ENCODE data around the gene LUC7L3. TPM values are rescaled to one million over a fixed set of nuclear protein-coding genes. Genes with fewer than 3 reads are reported as not detected.

LUC7L3 gene
- total RNA-seq, 1 experiment from 2014 or later: 136 TPM

GRCh38 chr17:50719924-50720794 is 756 bp downstream of the LUC7L3 start:
- Histone ChIP-seq H3K27me3 (ENCODE audit: control insufficient read depth, insufficient read depth, low read length) (no peaks in the 10 kb centered on the region), H3K27ac (ENCODE audit: low read length) (peak overlapping the region; percentile 85), H3K36me3 (ENCODE audit: control insufficient read depth, insufficient read depth, low read length) (peaks cover 15% of the 10 kb centered on the region; the same call in 1 of the 2 replicates), H3K4me1 (ENCODE audit: control insufficient read depth, insufficient read depth, low read length) (peaks cover 25% of the 10 kb centered on the region), H3K9me3 (ENCODE audit: control insufficient read depth, insufficient read depth, low read depth, low read length) (no peaks in the 10 kb centered on the region), H3K4me3 (ENCODE audit: low read depth in 2 of 2, low read length in 2 of 2) (peak overlapping the region; percentile 90 to 98)
- CTCF ChIA-PET: interaction anchor here (1.0 kb wide), 1 partner anchor 13 kb away, joined by 3 read pairs; no protein-coding TSS in a partner anchor
- in situ Hi-C loops (cut with HindIII; ENCODE audit: low pct_unique_long_range_greater_than_20kb, low sequenced_read_pairs) (no loop called here), intact Hi-C loops (cut with micrococcal nuclease; ENCODE audit: unreplicated experiment) (no loop called here)
- POLR2A ChIA-PET: interaction anchor here (0.6 kb wide), 1 partner anchor 146 kb away, joined by 6 read pairs; the partner anchor contains the start of gene TOB1
- BruUV-seq (replicated peaks): TSS peak; percentile 81
- TF ChIP-seq SIN3A (IDR thresholded peaks at IDR 0.05; ENCODE audit: borderline replicate concordance, insufficient read depth, low read depth, low read length) (0 out of 2 replicates have a peak, but pooled peaks have one; percentile 23), TCF7L2 (IDR thresholded peaks at IDR 0.05; ENCODE audit: low read depth, low read length) (no peak)
- TF ChIP-seq, protein P1, sequence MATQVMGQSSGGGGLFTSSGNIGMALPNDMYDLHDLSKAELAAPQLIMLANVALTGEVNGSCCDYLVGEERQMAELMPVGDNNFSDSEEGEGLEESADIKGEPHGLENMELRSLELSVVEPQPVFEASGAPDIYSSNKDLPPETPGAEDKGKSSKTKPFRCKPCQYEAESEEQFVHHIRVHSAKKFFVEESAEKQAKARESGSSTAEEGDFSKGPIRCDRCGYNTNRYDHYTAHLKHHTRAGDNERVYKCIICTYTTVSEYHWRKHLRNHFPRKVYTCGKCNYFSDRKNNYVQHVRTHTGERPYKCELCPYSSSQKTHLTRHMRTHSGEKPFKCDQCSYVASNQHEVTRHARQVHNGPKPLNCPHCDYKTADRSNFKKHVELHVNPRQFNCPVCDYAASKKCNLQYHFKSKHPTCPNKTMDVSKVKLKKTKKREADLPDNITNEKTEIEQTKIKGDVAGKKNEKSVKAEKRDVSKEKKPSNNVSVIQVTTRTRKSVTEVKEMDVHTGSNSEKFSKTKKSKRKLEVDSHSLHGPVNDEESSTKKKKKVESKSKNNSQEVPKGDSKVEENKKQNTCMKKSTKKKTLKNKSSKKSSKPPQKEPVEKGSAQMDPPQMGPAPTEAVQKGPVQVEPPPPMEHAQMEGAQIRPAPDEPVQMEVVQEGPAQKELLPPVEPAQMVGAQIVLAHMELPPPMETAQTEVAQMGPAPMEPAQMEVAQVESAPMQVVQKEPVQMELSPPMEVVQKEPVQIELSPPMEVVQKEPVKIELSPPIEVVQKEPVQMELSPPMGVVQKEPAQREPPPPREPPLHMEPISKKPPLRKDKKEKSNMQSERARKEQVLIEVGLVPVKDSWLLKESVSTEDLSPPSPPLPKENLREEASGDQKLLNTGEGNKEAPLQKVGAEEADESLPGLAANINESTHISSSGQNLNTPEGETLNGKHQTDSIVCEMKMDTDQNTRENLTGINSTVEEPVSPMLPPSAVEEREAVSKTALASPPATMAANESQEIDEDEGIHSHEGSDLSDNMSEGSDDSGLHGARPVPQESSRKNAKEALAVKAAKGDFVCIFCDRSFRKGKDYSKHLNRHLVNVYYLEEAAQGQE (IDR thresholded peaks at IDR 0.05; ENCODE audit: insufficient read depth in 1 of 2, low read depth in 2 of 2, low read length in 1 of 2): 0 out of 4 replicates have a peak, but pooled peaks of 1 of the 2 experiments have one; percentile 11
- no peak for ATAC-seq
- no peak for DNase-seq (ENCODE audit: low read depth, low spot score)

- Histone ChIP-seq H3K4me3 (ENCODE audit: low read depth in 2 of 2, low read length in 2 of 2) (peak overlapping the region; percentile 90 to 98), H3K4me1 (ENCODE audit: control insufficient read depth, insufficient read depth, low read length) (peaks cover 37% of the 10 kb centered on the region), H3K36me3 (ENCODE audit: control insufficient read depth, insufficient read depth, low read length) (peaks cover 15% of the 10 kb centered on the region; the same call in 1 of the 2 replicates), H3K27me3 (ENCODE audit: control insufficient read depth, insufficient read depth, low read length) (no peaks in the 10 kb centered on the region), H3K9me3 (ENCODE audit: control insufficient read depth, insufficient read depth, low read depth, low read length) (no peaks in the 10 kb centered on the region), H3K27ac (ENCODE audit: low read length) (peak overlapping the region; percentile 85)
- in situ Hi-C loops (cut with HindIII; ENCODE audit: low pct_unique_long_range_greater_than_20kb, low sequenced_read_pairs) (no loop called here), intact Hi-C loops (cut with micrococcal nuclease; ENCODE audit: unreplicated experiment) (no loop called here)
- DNase-seq (ENCODE audit: low read depth, low spot score) (no peak), ATAC-seq (no peak)
- no peak for TF ChIP-seq SIN3A (IDR thresholded peaks at IDR 0.05; ENCODE audit: borderline replicate concordance, insufficient read depth, low read depth, low read length)
- TF ChIP-seq TCF7L2 (IDR thresholded peaks at IDR 0.05; ENCODE audit: low read depth, low read length): no peak
- no peak for TF ChIP-seq POLR2AphosphoS5 (IDR thresholded peaks at IDR 0.05; ENCODE audit: low read depth, low read length)
- TF ChIP-seq, protein P2, sequence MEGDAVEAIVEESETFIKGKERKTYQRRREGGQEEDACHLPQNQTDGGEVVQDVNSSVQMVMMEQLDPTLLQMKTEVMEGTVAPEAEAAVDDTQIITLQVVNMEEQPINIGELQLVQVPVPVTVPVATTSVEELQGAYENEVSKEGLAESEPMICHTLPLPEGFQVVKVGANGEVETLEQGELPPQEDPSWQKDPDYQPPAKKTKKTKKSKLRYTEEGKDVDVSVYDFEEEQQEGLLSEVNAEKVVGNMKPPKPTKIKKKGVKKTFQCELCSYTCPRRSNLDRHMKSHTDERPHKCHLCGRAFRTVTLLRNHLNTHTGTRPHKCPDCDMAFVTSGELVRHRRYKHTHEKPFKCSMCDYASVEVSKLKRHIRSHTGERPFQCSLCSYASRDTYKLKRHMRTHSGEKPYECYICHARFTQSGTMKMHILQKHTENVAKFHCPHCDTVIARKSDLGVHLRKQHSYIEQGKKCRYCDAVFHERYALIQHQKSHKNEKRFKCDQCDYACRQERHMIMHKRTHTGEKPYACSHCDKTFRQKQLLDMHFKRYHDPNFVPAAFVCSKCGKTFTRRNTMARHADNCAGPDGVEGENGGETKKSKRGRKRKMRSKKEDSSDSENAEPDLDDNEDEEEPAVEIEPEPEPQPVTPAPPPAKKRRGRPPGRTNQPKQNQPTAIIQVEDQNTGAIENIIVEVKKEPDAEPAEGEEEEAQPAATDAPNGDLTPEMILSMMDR (IDR thresholded peaks at IDR 0.05): no peak
- TF ChIP-seq, protein P1 (IDR thresholded peaks at IDR 0.05; ENCODE audit: insufficient read depth in 1 of 2, low read depth in 2 of 2, low read length in 1 of 2): no peak
- ChIA-PET POLR2A (interaction anchor here (0.7 to 0.8 kb wide), 2 partner anchors 24 to 250 kb away, joined by 3 to 4 read pairs; no protein-coding TSS in a partner anchor), CTCF (interaction anchor here (0.6 kb wide), 1 partner anchor 16 kb away, joined by 4 read pairs; no protein-coding TSS in a partner anchor)
- BruUV-seq (replicated peaks): no TSS peak
Measured at GRCh38 chr17:50721194-50722010, 2.0 kb downstream of the LUC7L3 start.

All from Panc1 (cell line).